Ectodermal cell (in vitro differentiated cells): ENCODE measurements around the gene CFDP1. TPM values are rescaled to one million over a fixed set of nuclear protein-coding genes. Genes with fewer than 3 reads are reported as not detected.
A peak's percentile ranks its signal among the peaks of the same experiment; 100 is the strongest.

ENCODE experiments used
- H3K27ac ChIP-seq: 2 replicates; pipeline ENCODE4 v1.7.0; 2013; ENCODE audit warnings: mild to moderate bottlenecking, low read depth, low read length; ENCODE audit not compliant: insufficient read depth, poor library complexity, severe bottlenecking
- H3K27me3 ChIP-seq: 2 replicates; pipeline ENCODE4 v1.7.0; 2013; ENCODE audit warnings: mild to moderate bottlenecking, low read length; ENCODE audit not compliant: insufficient read depth, control insufficient read depth, poor library complexity, severe bottlenecking
- H3K36me3 ChIP-seq: one replicate; pipeline ENCODE4 v1.7.0; 2013; ENCODE audit warnings: low read length; ENCODE audit not compliant: control insufficient read depth, insufficient read depth
- H3K4me1 ChIP-seq: one replicate; pipeline ENCODE4 v1.7.0; 2013; ENCODE audit warnings: low read length; ENCODE audit not compliant: control insufficient read depth, insufficient read depth
- H3K4me3 ChIP-seq: 2 replicates; pipeline ENCODE4 v1.7.0; 2013; ENCODE audit warnings: low read depth, low read length, control low read depth; ENCODE audit not compliant: insufficient read depth
- H3K9me3 ChIP-seq: 2 replicates; pipeline ENCODE4 v1.7.0; 2013; ENCODE audit warnings: mild to moderate bottlenecking, low read length, moderate library complexity; ENCODE audit not compliant: control insufficient read depth
- WGBS, 2 experiments: methylation state at CpG; one replicate each; pipeline ENCODE4 v1.1.7; 2013; ENCODE audit warnings: missing lambda C conversion rate in 2 of 2; 5-methylcytosine and 5-hydroxymethylcytosine counted together
- polyA plus RNA-seq, 4 experiments: library from polyadenylated mRNA; stranded (reverse); fragments of 50-300 nt; gene quantifications; one replicate each; pipeline ENCODE4 v1.2.3, GENCODE V29; 2013

The CFDP1 gene
- polyA plus RNA-seq (2013, experiment 1 of 4), result 110 TPM
- 100 TPM for polyA plus RNA-seq (2013, experiment 2 of 4)
- 88.8 TPM for polyA plus RNA-seq (2013, experiment 3 of 4)
- 93.1 TPM for polyA plus RNA-seq (2013, experiment 4 of 4)

DNA sequence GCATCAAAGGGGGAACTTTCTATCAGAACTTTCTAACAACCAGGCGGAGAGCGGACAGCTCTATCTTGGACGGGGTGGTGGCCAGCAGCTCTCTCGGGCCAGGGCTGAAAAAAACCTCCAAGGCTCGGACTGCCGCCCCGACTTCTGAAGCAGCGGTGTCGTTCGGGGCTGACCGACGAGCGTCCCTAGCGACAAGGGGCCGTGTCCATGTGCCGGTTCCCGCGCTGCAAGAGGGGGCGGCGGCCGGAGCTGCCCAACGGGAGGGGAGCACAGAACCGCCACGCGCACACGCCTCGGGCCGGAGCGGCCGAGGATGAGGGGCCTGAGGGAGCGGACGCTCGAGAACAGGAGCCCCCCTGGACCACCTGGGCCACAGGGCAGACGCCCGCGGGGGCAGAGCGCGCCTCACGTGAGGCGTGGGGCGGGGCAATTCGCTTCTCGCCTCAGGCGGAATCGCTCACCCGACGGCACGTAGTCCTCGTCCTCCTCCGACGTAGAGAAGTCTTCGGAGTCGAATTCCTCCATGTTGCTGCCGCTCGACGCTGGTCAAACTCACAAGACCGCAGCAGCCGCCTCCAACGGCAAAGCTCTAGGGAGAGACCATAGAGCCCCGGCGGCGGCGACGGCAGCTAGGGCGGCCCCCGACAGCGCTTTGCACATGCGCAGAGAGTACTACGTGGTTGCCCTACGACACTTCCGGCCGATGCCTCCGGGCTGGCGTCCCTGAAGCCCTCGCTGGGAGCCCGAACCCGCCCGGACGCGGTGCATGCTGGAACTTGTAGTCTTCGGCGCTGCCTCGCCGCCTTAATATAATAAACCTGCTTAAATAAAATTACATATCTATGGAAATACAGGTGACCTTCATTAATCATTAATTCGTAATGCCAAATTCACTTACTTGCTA is at the start of gene CFDP1:
Gene CFDP1, minus strand, starts transcription at position 676 of the 904 bp plus-strand sequence. Its CDS starts 151 bp downstream, at position 525.
- 1% methylated on average over 84 to 85 of the region's 85 CpGs for WGBS, 2 experiments
- Histone ChIP-seq H3K27ac (peak within 1 kb of the TSS; percentile 30), H3K4me3 (peak within 1 kb of the TSS; percentile 68), H3K27me3 (no peaks in the 10 kb centered on the region), H3K4me1 (no peaks in the 10 kb centered on the region), H3K9me3 (no peaks in the 10 kb centered on the region), H3K36me3 (no peaks in the 10 kb centered on the region)

DNA sequence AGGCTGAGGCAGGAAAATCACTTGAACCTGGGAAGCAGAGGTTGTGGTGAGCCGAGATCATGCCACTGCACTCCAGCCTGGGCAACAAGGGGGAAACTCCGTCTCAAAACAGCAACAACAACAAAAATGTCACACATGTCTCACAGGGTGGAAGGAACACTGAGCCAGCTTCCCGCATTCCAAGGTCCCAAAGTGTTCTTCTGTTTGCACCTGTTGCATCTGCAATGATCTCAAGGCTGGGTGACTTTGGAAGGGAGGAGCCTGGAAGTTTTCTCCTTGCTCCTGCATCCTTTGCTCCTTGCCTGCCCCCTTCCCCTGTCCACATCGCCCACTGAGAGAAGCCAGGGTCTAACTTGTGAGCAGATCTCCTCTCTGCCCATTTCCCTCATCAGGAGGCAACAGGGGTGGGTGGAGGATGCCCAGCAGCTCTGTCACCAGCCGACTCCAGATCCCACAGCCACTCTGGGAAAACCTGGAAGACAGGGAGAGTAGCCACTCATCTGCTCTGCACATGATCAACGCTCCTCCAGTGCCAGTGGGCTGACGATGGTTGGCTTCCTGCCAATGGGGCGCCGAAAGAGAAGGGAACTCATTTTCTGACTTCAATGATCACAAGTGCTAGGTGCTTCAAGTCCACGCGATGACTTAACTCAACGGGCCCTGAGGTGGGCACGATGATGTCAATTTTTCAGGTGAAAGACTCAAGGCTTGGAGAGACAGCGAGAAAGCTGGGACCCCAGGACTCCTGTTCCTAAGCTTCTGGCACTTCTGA is 49.3 kb upstream of the CFDP1 start:
- H3K9me3 ChIP-seq, result no peaks in the 10 kb centered on the region
- no peaks in the 10 kb centered on the region for H3K4me1 ChIP-seq
- H3K27ac ChIP-seq, result no peak overlapping the region
- WGBS, 2 experiments, result 88 to 90% methylated on average over 14 of the region's 14 CpGs
- peaks cover 3% of the 10 kb centered on the region for H3K36me3 ChIP-seq
- no peak overlapping the region for H3K4me3 ChIP-seq
- no peaks in the 10 kb centered on the region for H3K27me3 ChIP-seq

DNA sequence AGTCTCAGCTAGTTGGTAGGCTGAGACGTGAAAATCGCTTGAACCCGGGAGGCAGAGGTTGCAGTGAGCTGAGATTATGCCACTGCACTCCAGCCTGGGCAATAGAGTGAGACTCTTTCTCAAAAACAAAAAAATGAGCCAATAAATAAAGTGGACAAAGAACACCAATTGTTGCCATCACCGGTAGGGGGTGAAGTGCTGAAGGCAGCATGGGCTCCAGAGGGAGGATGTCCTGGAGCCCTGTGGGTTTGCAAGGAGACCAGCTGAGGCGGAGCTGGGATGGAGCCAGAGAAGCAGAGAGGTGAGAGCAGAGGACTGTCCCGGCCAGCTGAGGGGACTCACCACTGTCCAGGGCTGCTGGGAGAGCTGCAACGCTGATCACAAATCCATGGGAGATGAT is 48.2 kb upstream of the CFDP1 start:
- WGBS, 2 experiments, result 91 to 94% methylated on average over 7 of the region's 7 CpGs
- Histone ChIP-seq H3K36me3 (peaks cover 3% of the 10 kb centered on the region), H3K27me3 (no peaks in the 10 kb centered on the region), H3K4me1 (no peaks in the 10 kb centered on the region), H3K4me3 (no peak overlapping the region), H3K9me3 (no peaks in the 10 kb centered on the region), H3K27ac (no peak overlapping the region)

DNA sequence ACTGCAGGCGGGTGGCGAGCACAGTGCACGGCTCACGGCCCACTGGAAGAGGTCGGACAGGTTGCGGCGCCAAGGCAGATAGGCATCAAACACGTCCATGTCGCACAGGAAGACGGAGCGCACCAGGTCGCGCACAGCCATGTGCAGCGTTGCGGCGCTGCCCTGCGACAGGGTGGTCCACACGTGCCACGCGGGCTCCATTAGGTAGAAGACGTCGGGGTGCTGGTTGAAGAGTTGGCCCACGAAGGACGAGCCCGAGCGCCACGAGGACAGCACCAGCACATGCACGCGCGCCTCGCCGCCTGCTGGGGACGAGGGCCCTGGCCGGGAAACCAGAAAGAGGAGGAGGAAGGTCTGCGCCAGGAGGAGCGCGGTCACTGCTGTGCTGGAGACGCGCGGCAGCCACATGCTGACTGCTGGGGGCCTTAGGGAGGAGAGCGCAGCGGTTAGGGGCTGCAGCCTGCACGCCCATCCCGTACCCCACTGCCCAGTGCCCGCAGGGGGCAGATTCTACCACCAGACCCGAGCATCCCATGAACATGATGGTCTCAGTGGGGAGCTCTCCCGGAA is 46.2 kb upstream of the CFDP1 start:
- no peaks in the 10 kb centered on the region for H3K9me3 ChIP-seq
- no peak overlapping the region for H3K4me3 ChIP-seq
- H3K27ac ChIP-seq, result no peak overlapping the region
- peaks cover 3% of the 10 kb centered on the region for H3K36me3 ChIP-seq
- no peaks in the 10 kb centered on the region for H3K27me3 ChIP-seq
- 95 to 96% methylated on average over 47 of the region's 47 CpGs for WGBS, 2 experiments
- no peaks in the 10 kb centered on the region for H3K4me1 ChIP-seq

DNA sequence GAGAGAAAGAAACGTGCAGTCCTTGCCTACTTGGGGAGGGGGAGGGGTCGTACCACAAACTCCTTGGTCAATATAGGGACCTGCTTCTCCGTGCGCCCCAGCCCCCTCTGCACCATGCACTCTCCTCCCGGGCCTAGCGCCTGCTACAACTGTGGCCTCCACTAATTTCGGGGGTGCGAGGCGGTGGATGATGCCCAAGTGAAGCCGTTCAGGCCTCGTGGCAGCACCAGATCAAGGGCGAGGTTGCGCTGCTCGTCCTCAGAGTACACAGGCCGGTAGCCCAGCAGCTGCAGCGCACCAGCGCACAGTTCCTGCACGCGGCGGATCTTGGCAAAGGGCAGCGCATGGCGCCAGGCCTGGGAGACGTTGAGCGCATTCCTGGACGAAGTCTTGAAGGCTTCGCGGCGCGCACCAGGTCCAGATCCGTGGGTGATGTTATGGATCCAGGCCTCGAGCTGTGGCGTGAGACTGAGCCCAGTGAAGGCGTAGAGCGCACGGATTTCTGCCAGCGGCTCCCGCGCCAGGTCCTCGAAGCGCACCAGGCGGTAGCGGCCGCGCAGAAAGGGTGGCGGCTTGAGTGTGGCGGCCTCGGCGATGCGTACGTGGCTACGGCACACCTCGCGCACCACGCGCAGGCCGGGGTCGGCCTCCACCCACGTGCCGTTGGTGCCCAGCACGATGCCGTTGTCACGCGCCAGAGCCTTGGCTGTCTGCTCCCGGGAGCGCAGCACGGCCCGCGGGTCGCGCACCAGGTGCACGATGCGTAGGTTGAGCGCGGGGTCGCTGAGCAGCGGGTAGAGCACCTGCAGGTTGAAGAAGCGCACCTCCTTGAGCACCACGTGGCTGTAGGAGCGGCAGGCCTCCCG is 45.4 kb upstream of the CFDP1 start:
- Histone ChIP-seq H3K27ac (no peak overlapping the region), H3K4me1 (no peaks in the 10 kb centered on the region), H3K27me3 (no peaks in the 10 kb centered on the region), H3K4me3 (no peak overlapping the region), H3K9me3 (no peaks in the 10 kb centered on the region), H3K36me3 (peaks cover 3% of the 10 kb centered on the region)
- 96% methylated on average over 80 of the region's 80 CpGs for WGBS, 2 experiments

DNA sequence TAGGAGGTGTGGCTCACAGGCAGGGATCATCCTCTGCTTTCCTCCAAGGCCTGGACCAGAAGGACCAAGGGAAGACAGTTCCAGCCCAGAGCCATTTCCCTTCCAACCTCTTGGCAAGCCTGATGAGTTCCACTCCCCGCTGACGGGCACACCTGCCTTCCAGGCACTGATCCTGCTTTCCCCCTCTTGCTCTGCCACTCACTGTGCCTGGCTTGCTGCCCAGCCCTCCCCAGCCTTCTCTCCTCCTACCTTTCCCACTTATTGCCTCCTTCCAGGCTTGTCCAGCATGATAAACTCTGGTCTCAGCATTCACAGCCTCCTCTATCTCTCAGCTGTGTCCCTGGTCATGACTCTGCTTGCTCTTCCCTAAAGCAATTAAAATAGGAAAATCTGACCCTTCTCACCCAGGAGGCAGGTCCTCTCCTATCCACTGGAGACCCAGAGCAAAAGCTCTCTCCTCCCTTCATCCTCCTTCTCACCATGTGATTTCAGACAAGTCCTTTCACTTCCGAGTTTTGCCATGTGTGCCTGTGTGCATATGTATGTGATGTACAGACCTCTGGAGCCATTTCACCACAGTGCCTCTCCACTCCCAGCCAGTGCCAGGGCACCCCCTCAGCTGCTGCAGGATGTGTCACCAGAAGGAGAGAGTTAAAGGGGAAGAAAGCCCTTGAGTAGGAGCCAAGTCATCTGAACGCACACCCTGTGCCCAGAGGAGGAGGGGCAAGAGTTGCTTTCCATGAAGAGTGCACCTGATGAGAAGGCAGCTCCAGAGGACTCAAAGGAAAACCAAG is 44.6 kb upstream of the CFDP1 start:
- H3K4me3 ChIP-seq, result no peak overlapping the region
- H3K4me1 ChIP-seq, result no peaks in the 10 kb centered on the region
- H3K27me3 ChIP-seq, result no peaks in the 10 kb centered on the region
- H3K36me3 ChIP-seq, result peaks cover 3% of the 10 kb centered on the region
- H3K9me3 ChIP-seq, result no peaks in the 10 kb centered on the region
- WGBS, 2 experiments, result 91 to 93% methylated on average over 4 of the region's 4 CpGs
- H3K27ac ChIP-seq, result no peak overlapping the region

DNA sequence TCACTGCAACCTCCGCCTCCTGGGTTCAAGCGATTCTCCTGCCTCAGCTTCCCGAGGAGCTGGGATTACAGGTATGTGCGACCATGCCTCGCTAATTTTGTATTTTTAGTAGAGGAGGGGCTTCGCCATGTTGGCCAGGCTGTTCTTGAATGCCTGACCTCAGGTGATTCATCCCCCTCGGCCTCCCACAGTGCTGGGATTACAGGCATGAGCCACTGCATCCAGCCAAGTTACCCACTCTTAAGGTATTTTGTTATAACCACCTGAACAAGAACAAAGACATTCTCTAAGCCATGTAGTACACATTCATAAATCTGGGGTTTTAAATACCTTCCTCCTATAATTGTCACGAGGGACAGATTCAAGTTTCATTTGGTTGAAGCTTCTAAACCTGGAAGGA is 43.5 kb upstream of the CFDP1 start:
- Histone ChIP-seq H3K27me3 (no peaks in the 10 kb centered on the region), H3K27ac (no peak overlapping the region), H3K4me3 (no peak overlapping the region), H3K4me1 (no peaks in the 10 kb centered on the region), H3K9me3 (no peaks in the 10 kb centered on the region), H3K36me3 (peaks cover 3% of the 10 kb centered on the region)
- 92 to 93% methylated on average over 8 of the region's 8 CpGs for WGBS, 2 experiments

DNA sequence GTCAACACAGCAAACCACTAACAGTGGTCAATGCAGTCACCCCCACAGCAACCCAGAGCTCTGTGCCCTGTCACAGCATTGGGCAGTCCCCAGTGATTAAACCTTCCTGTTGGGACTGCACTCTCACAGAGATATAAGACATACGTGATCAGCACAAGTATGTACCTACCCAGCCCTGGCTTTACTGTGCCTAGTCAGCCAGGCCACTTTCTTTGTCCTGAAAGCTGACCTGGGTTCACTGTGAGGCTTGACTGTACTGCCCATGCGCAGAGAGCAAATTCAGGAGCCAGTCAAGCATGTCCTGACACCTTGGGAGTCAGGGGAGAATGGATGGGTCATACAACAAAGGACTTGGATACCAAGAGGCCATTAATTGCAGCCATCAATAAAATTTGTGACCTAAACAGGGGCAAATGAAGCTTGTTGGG is 42.1 kb upstream of the CFDP1 start:
- 92 to 94% methylated on average over 2 of the region's 2 CpGs for WGBS, 2 experiments
- Histone ChIP-seq H3K9me3 (no peaks in the 10 kb centered on the region), H3K27me3 (no peaks in the 10 kb centered on the region), H3K36me3 (peaks cover 3% of the 10 kb centered on the region), H3K27ac (no peak overlapping the region), H3K4me3 (no peak overlapping the region), H3K4me1 (no peaks in the 10 kb centered on the region)
